Trophoblast cell (in vitro differentiated cells and primary cell): ENCODE data around the gene A3GALT2.

Experiments used
- DNase-seq, 2 donors: peaks; one replicate each; pipeline ENCODE4 v3.0.0-alpha.2; 2016
- H2AFZ ChIP-seq: 2 replicates; pipeline ENCODE4 v1.6.1; 2013; ENCODE audit warnings: low read length, moderate library complexity, mild to moderate bottlenecking; ENCODE audit not compliant: insufficient read depth, poor library complexity
- H2AK5ac ChIP-seq: 2 replicates; pipeline ENCODE4 v1.6.1; 2013; ENCODE audit warnings: mild to moderate bottlenecking, low read length
- H2BK120ac ChIP-seq: 2 replicates; pipeline ENCODE4 v1.6.1; 2013; ENCODE audit warnings: low read length, mild to moderate bottlenecking, moderate library complexity; ENCODE audit not compliant: insufficient read depth, poor library complexity
- H2BK12ac ChIP-seq: 2 replicates; pipeline ENCODE4 v1.6.1; 2013; ENCODE audit warnings: mild to moderate bottlenecking, low read length, moderate library complexity
- H2BK5ac ChIP-seq: 2 replicates; pipeline ENCODE4 v1.6.1; 2013; ENCODE audit warnings: low read length, low read depth, moderate library complexity, mild to moderate bottlenecking; ENCODE audit not compliant: poor library complexity
- H3K14ac ChIP-seq: 2 replicates; pipeline ENCODE4 v1.6.1; 2013; ENCODE audit warnings: mild to moderate bottlenecking, low read length
- H3K18ac ChIP-seq: 2 replicates; pipeline ENCODE4 v1.6.1; 2013; ENCODE audit warnings: mild to moderate bottlenecking, low read length
- H3K23ac ChIP-seq: 2 replicates; pipeline ENCODE4 v1.6.1; 2013; ENCODE audit warnings: low read length
- H3K27ac ChIP-seq: 2 replicates; pipeline ENCODE4 v1.5.1; 2013; ENCODE audit warnings: low read depth, mild to moderate bottlenecking, inconsistent platforms, low read length, moderate library complexity
- H3K27me3 ChIP-seq: 2 replicates; pipeline ENCODE4 v1.6.1; 2013; ENCODE audit warnings: inconsistent platforms, mild to moderate bottlenecking, low read length, moderate library complexity; ENCODE audit not compliant: insufficient read depth
- H3K36me3 ChIP-seq, 2 experiments: 1 replicate in 1 of 2; 2 replicates in 1 of 2; pipeline ENCODE4 v1.6.1; 2013; ENCODE audit warnings: low read length in 2 of 2, mild to moderate bottlenecking in 2 of 2, moderate library complexity in 1 of 2; ENCODE audit not compliant: insufficient read depth in 2 of 2, control insufficient read depth in 1 of 2
- H3K4ac ChIP-seq: 2 replicates; pipeline ENCODE4 v1.6.1; 2013; ENCODE audit warnings: low read depth, mild to moderate bottlenecking, low read length, moderate library complexity
- H3K4me1 ChIP-seq, 2 experiments: 1 replicate in 1 of 2; 2 replicates in 1 of 2; pipeline ENCODE4 v1.6.1; 2013; ENCODE audit warnings: low read length in 2 of 2, mild to moderate bottlenecking in 2 of 2, moderate library complexity in 1 of 2; ENCODE audit not compliant: insufficient read depth in 2 of 2, control insufficient read depth in 1 of 2
- H3K4me2 ChIP-seq: 2 replicates; pipeline ENCODE4 v1.6.1; 2013; ENCODE audit warnings: inconsistent platforms, mild to moderate bottlenecking, low read length, moderate library complexity
- H3K4me3 ChIP-seq: 2 replicates; pipeline ENCODE4 v1.5.1; 2013; ENCODE audit warnings: mild to moderate bottlenecking, low read depth, low read length, inconsistent platforms
- H3K79me1 ChIP-seq: one replicate; pipeline ENCODE4 v1.6.1; 2013; ENCODE audit warnings: low read length
- H3K79me2 ChIP-seq: 2 replicates; pipeline ENCODE4 v1.6.1; 2013; ENCODE audit warnings: low read length, mild to moderate bottlenecking; ENCODE audit not compliant: control insufficient read depth, insufficient read depth, poor library complexity
- H3K9ac ChIP-seq: 2 replicates; pipeline ENCODE4 v1.6.1; 2013; ENCODE audit warnings: mild to moderate bottlenecking, low read length
- H3K9me3 ChIP-seq: 2 replicates; pipeline ENCODE4 v1.6.1; 2013; ENCODE audit warnings: low read depth, mild to moderate bottlenecking, control low read depth, inconsistent platforms, low read length; ENCODE audit not compliant: insufficient read depth
- H4K12ac ChIP-seq: 2 replicates; pipeline ENCODE4 v1.6.1; 2013; ENCODE audit warnings: low read depth, mild to moderate bottlenecking, low read length, moderate library complexity
- H4K8ac ChIP-seq: 2 replicates; pipeline ENCODE4 v1.6.1; 2013; ENCODE audit warnings: low read depth, mild to moderate bottlenecking, low read length, moderate library complexity
- H4K91ac ChIP-seq: one replicate; pipeline ENCODE4 v1.6.1; 2013; ENCODE audit warnings: low read depth, mild to moderate bottlenecking, low read length, moderate library complexity
- WGBS: extraction: QIAGEN DNeasy Blood & Tissue Kit; methylation state at CpG from one replicate; pipeline ENCODE4 v1.1.7; 2013; ENCODE audit warnings: missing lambda C conversion rate; ENCODE audit not compliant: insufficient read length, insufficient coverage; ENCODE audit errors: extremely low coverage; 5-methylcytosine and 5-hydroxymethylcytosine counted together

Gene A3GALT2

GRCh38 chr1:33329600-33330305 lies 8.9 kb upstream of the A3GALT2 start:
- no peak overlapping the region for H4K8ac ChIP-seq
- H2BK5ac ChIP-seq = no peak overlapping the region
- H3K4me2 ChIP-seq = no peak overlapping the region
- no peak overlapping the region for H4K12ac ChIP-seq
- H3K4me3 ChIP-seq = no peak overlapping the region
- H3K4me1 ChIP-seq = peaks cover 4 to 5% of the 10 kb centered on the region in 2 experiments
- WGBS = no CpG with 5 or more reads among the region's 19 CpGs
- H3K79me1 ChIP-seq = no peaks in the 10 kb centered on the region
- DNase-seq = no peak
- H3K4ac ChIP-seq = no peak overlapping the region
- no peaks in the 10 kb centered on the region for H3K27me3 ChIP-seq
- no peak overlapping the region for H2AFZ ChIP-seq
- H2BK12ac ChIP-seq = no peak overlapping the region
- H3K18ac ChIP-seq = no peak overlapping the region
- H4K91ac ChIP-seq = no peak overlapping the region
- H2AK5ac ChIP-seq = no peak overlapping the region
- H3K23ac ChIP-seq = no peak overlapping the region
- H3K9me3 ChIP-seq = peaks cover 3% of the 10 kb centered on the region
- peaks cover 2% of the 10 kb centered on the region for H3K79me2 ChIP-seq
- no peak overlapping the region for H3K9ac ChIP-seq
- H3K14ac ChIP-seq = no peak overlapping the region
- H2BK120ac ChIP-seq = no peak overlapping the region
- H3K36me3 ChIP-seq = peaks cover 65 to 93% of the 10 kb centered on the region in 2 experiments
- no peak overlapping the region for H3K27ac ChIP-seq

DNA sequence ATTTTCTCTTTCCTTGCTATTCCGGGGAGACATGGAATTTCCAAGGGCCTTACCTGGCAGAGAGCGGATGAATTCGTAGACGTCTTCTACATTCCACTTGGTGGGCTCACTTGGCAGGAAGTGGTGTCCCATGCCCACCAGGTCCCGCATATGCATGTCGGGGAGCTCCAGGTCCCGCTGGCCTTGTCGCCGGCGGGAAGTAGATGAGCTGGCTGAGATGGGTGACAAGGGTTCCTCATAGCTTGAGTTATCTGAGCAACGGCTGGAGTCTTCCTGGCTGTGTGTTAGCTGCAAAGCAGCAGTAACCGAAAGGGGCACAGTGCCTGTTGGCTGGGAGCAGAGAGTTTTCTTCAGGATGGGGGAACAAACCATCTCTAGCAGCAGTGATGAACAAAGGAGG lies 7.9 kb upstream of the A3GALT2 start:
- no CpG with 5 or more reads among the region's 12 CpGs for WGBS
- no peak overlapping the region for H2BK120ac ChIP-seq

DNA sequence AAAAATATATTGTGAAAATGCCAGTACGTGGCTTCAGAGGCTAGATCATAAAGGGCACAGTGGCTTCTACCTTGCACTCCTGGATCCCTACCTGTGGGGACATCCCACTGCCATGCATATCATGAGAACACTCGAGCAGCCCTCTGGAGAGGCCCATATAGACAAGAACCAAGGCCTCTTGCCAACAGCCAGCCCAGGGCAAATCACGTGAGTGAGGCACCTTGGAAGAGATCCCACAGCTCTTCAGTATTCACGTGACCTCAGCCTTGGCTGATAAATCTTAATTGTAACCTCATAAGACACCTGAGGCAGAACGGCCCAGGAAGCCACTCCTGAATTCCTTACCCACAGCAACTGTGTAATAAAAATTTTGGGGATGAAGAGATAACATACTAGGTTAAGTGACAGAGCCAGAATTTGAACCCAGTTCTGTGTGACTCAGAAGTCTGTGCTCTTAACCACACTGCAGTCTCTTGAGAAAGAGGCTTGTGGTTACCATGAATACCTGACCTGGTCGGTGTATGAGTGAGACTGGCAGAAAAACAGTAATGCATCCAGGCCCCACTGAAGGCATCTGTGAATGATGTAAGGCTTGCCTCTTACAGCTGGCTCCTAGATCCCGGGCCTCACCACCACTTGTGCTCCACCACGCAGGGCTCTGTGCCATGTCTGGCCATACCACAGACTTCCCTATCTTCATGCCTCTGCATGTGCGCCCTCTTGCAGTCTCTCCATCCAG lies 6.9 kb upstream of the A3GALT2 start:
- Histone ChIP-seq H2BK12ac (no peak overlapping the region), H3K27me3 (no peaks in the 10 kb centered on the region), H2AFZ (no peak overlapping the region), H3K9ac (no peak overlapping the region), H4K91ac (no peak overlapping the region), H3K4me1 (peaks cover 4 to 5% of the 10 kb centered on the region in 2 experiments), H2BK5ac (no peak overlapping the region), H3K4me3 (no peak overlapping the region), H4K12ac (no peak overlapping the region), H3K4ac (no peak overlapping the region), H3K27ac (no peak overlapping the region), H3K23ac (no peak overlapping the region), H3K14ac (no peak overlapping the region), H3K18ac (no peak overlapping the region), H3K36me3 (peaks cover 75 to 98% of the 10 kb centered on the region in 2 experiments), H3K79me1 (no peaks in the 10 kb centered on the region), H3K9me3 (peaks cover 3% of the 10 kb centered on the region), H2AK5ac (no peak overlapping the region), H3K79me2 (no peaks in the 10 kb centered on the region), H2BK120ac (no peak overlapping the region), H4K8ac (no peak overlapping the region), H3K4me2 (no peak overlapping the region)
- WGBS = no CpG with 5 or more reads among the region's 9 CpGs
- DNase-seq = peak; percentile 94 to 97

More for the DNA sequence above, 7.9 kb upstream of the A3GALT2 start:
- H3K4me3 ChIP-seq = no peak overlapping the region
- no peak overlapping the region for H2AK5ac ChIP-seq
- H3K14ac ChIP-seq = no peak overlapping the region
- H3K23ac ChIP-seq = no peak overlapping the region
- H2BK12ac ChIP-seq = no peak overlapping the region
- H2AFZ ChIP-seq = no peak overlapping the region
- H3K36me3 ChIP-seq = peaks cover 71 to 97% of the 10 kb centered on the region in 2 experiments
- no peak overlapping the region for H4K91ac ChIP-seq
- H3K9ac ChIP-seq = no peak overlapping the region
- peaks cover 4 to 5% of the 10 kb centered on the region in 2 experiments for H3K4me1 ChIP-seq
- no peak overlapping the region for H3K27ac ChIP-seq
- peaks cover 3% of the 10 kb centered on the region for H3K9me3 ChIP-seq
- H3K18ac ChIP-seq = no peak overlapping the region
- no peak overlapping the region for H3K4ac ChIP-seq
- no peak overlapping the region for H4K12ac ChIP-seq
- no peak overlapping the region for H3K4me2 ChIP-seq
- no peak overlapping the region for H2BK5ac ChIP-seq
- no peak overlapping the region for H4K8ac ChIP-seq
- no peaks in the 10 kb centered on the region for H3K79me1 ChIP-seq
- no peaks in the 10 kb centered on the region for H3K79me2 ChIP-seq
- no peaks in the 10 kb centered on the region for H3K27me3 ChIP-seq
- no peak for DNase-seq

DNA sequence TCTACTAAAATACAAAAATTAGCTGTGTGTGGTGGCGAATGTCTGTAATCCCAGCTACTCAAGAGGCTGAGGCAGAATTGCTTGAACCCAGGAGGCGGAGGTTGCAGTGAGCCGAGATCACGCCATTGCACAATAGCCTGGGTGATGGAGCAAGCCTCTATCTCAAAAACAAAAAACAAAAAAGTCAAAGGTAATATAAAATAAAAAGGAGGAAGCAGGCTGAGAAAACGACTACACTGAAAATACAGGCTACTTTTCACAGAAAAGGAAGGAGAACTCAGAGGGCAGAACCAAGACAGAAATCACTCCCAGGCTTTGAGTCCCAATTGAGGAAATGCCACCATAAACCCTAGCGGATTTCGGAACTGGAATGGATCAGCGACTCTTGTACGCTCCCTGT lies 5.9 kb upstream of the A3GALT2 start:
- H3K27me3 ChIP-seq = no peaks in the 10 kb centered on the region
- DNase-seq = no peak
- no peak overlapping the region for H3K18ac ChIP-seq
- no peak overlapping the region for H2AFZ ChIP-seq
- no CpG with 5 or more reads among the region's 9 CpGs for WGBS
- H3K4me3 ChIP-seq = no peak overlapping the region
- no peak overlapping the region for H2BK5ac ChIP-seq
- no peak overlapping the region for H3K23ac ChIP-seq
- no peak overlapping the region for H4K91ac ChIP-seq
- H3K4me1 ChIP-seq = no peaks in the 10 kb centered on the region
- no peak overlapping the region for H4K8ac ChIP-seq
- peaks cover 3% of the 10 kb centered on the region for H3K9me3 ChIP-seq
- H2BK12ac ChIP-seq = no peak overlapping the region
- no peak overlapping the region for H2BK120ac ChIP-seq
- H3K14ac ChIP-seq = no peak overlapping the region
- no peak overlapping the region for H3K4ac ChIP-seq
- H3K4me2 ChIP-seq = no peak overlapping the region
- no peak overlapping the region for H2AK5ac ChIP-seq
- H3K9ac ChIP-seq = no peak overlapping the region
- no peak overlapping the region for H4K12ac ChIP-seq
- H3K36me3 ChIP-seq = peaks cover 67 to 89% of the 10 kb centered on the region in 2 experiments
- no peaks in the 10 kb centered on the region for H3K79me2 ChIP-seq
- no peaks in the 10 kb centered on the region for H3K79me1 ChIP-seq
- no peak overlapping the region for H3K27ac ChIP-seq
